NCI-H1436 (cell line): ENCODE measurements around the gene DMRTC2.

Experiments
- DNase-seq: peaks from one replicate; lab custom pipeline; 2025; lab: John Stamatoyannopoulos, UW

The DMRTC2 gene

DNA sequence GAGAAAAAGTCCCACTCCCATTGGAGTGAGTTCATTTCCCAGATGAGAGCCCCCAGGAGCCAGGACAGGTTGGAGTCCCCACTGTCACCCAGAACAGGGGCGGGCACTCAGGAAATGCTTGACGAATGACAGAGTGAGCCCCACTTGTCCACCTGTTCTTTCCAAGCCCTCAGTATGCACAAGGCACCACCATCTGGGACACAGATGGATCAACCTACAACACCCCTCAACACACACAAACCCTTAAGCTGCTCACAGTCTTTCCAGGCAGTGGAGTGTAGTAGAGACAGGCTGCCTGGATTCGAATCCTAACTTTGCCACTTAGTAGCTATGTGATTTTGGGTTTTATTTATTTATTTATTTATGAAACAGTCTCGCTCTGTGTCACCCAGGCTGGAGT is 46.1 kb downstream of the DMRTC2 start:
- DNase-seq: no peak

DNA sequence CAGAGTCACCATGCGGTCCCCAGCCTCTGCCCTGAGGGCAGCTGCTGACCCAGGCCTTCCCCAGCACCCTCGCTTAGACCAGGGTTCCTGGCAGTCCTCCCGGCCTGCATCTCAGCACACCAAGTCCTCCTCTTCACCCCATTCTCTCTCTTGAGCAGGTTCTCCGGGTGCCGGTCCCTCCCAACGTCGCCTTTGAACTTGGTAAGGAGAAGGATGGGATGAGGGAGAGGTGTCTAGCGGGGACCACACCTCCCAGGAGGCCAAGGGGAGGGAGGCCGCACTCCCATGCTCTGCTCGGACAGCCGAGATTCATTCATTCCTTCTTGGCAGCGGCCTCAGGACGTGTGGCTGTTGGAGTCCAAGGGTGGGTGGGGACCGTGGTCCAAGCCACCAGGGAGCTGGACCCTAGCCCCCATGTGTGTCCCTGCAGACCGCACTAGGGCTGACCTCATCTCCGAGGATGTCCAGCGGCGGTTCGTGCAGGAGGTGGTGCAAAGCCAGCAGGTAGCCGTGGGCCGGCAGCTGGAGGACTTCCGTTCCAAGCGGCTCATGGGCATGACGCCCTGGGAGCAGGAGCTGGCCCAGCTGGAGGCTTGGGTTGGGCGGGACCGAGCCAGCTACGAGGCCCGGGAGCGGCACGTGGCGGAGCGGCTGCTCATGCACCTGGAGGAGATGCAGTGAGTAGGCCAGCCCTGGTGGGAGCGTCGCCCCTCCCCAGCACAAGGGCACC is 47.5 kb downstream of the DMRTC2 start:
- no peak for DNase-seq

DNA sequence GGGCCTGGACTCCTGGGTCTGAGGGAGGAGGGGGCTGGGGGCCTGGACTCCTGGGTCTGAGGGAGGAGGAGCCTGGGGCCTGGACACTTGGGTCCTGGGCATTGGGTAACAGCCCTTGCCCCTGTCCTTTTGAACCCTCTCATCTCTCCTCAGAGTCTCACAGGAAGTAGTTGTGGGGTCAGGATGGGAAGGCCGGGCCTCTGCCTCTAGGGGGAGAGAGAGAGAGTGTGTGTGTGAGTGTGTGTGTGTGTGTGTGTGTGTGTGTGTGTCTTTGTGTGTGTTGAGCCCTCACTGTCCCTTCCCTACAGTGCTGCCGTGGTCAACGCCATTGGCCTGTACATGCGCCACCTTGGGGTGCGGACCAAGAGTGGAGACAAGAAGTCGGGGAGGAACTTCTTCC is 49.1 kb downstream of the DMRTC2 start:
- no peak for DNase-seq

DNA sequence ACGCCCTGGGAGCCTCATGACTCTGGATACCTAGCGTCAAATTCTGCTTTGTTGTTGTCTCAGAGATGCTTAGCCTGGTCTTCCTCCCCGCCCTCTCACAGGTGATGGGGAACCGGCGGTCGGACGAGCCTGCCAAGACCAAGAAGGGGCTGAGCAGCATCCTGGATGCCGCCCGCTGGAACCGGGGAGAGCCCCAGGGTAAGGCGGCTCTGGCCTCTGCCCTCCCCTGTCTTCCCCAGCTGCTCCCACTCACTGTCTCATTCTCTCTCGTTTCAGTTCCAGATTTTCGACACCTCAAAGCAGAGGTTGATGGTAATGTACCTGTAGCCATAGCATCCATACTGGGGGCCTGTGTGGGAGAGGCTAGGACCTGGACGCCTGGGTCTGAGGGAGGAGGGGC is 49.5 kb downstream of the DMRTC2 start:
- no peak for DNase-seq

DNA sequence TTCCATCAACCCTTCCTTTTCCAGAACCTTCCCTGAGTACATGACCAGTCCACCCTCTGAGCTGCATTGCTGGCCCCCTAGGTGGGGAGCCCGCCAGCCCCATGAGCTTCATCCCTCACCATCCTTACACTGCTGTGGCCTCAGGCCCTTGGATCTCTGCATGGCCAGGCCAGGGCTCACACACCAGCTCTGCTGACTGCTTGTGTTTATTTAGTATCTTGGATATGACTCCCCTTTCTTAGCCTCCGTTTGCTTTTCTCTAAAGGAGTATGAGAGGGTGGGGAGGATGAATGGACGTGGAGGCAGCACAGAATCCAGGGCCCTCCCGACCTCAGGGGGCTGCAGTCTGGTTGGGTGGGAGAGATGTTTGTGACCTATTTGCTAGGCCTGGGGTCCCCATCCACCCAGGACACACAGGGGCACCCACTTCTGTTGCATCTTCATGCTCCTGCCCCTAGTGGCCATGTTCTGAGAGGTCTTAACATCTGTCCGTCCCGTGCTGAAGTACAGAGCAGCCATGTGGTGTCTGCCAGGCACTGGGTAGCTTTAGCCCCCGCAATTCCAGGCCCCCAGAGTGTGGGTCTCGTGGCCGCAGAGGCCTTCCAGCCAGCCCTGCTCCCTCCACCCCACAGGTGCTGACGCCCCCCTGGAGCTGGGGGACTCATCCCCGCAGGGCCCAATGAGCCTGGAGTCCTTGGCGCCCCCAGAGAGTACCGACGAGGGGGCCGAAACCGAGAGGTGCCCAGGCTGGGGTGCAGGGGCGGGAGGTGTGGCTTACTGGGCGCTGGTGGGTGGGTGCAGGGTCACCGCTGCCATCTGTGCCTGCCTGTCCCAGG is 51.1 kb downstream of the DMRTC2 start:
- DNase-seq: no peak

DNA sequence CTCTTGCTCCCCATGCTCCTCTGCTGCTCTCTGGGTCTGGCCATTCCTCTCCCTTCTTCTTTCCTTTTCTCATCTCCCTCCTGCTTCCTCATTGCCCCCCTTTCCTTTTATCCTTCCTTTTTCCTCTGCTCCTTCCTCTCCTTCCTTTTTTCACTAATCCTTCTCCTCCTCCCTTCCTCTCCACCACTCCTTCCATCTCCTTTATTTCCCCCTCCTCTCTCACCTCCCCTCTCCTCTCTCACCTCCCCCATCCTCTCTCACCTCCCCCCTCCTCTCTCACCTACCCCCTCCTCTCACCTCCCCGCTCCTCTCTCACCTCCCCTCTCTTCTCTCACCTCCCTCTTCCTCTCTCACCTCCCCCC is 51.7 kb downstream of the DMRTC2 start:
- no peak for DNase-seq

DNA sequence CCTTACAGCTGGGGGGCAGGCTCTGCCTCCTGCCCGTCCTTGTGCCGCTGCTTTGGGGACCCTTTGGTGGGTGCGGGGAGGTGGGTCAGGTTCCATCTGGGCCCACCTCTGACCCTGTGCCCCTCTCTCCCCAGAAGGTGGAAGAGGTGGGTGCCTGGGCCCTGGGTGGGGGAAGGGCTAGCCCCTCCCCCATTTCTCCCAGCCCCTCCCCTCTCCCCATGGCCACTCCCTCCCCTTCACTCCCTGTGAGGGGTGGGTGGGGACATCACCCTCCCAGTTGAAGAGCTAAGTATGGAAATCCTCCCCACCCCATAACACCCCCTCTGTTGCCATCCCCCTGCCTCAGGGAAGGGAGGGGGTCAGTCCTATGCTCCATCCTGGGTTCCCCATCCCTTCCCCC is 52.3 kb downstream of the DMRTC2 start:
- DNase-seq: no peak

DNA sequence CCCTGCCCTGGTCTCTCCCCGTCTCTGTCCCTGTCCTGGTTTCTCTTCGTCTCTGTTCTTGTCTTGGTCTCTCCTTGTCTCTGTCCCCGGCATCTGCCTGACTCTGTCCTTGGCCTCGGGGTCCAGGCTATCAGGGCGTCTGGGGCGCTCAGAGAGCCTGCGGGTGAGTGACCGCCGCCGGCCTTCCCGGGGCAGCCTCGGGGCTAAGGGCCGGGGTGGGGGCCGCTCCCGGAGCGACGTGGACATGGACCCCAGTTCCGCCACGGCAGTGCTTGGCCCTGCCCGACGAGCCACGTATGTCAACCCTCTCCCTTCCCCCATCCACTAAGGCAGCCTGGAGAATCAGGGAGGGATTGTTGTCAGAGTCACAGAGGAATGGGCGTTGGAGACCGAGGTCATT is 53.0 kb downstream of the DMRTC2 start:
- no peak for DNase-seq

DNA sequence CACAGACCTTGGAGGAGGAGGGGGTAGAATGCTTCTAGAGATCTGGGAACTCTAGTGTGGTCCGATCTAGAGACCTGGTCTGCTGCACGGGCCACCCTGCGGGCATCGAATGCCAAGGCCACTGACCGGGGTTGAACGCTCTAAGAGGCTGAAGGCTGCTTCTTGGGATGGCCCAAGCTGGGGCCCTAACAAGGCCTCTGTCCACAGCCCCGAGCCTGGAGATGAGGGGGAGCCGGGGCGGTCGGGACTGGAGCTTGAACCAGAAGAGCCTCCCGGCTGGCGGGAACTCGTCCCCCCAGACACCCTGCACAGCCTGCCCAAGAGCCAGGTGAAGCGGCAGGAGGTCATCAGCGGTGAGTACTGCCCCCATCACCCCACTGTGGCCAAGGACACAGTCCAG is 53.4 kb downstream of the DMRTC2 start:
- no peak for DNase-seq
